Gastrocnemius medialis (tissue), 4 donors: ENCODE results near the gene FAM133A.

Experiments
- CTCF ChIP-seq, 5 experiments: fragments of 450-650 bp in 3 of 5; fragments of 200-600 bp in 2 of 5; sonication (generic) in 2 of 5; IDR thresholded peaks in 4 of 5; conservative IDR thresholded peaks in 1 of 5; 1 replicate in 4 of 5; 2 replicates in 1 of 5; pipeline ENCODE4 v1.5.1; 2016 to 2019; ENCODE audit warnings: antibody characterized with exemption in 5 of 5, mild to moderate bottlenecking in 3 of 5, moderate library complexity in 3 of 5
- POLR2A ChIP-seq, 2 donors: fragments of 450-650 bp; IDR thresholded peaks; one replicate each; pipeline ENCODE4 v1.6.1; 2017; ENCODE audit warnings: antibody characterized with exemption in 2 of 2, mild to moderate bottlenecking in 2 of 2, moderate library complexity in 2 of 2

- TF ChIP-seq POLR2A (IDR thresholded peaks at IDR 0.05) (no peak), CTCF (IDR thresholded peaks at IDR 0.05 in 4 of 5, conservative IDR thresholded peaks at IDR 0.05 in 1 of 5) (no peak)
Observed at GRCh38 chrX:93760163-93760562, 86.2 kb downstream of the FAM133A start.
